ENCODE measurements around the gene RFX1.

- TF ChIP-seq CTCF (IDR thresholded peaks at IDR 0.05; ENCODE audit: low read length) (no peak), EZH2 (optimal IDR thresholded peaks at IDR 0.05; ENCODE audit: low read depth, low read length) (no peak)
Observed at GRCh38 chr19:13934785-13935109, 71.4 kb downstream of the RFX1 start.

Measured in MM.1S (cell line).